Muscle of arm (tissue), 12 donors: Measurements from ENCODE around the gene EXPH5. TPM values are rescaled to one million over a fixed set of nuclear protein-coding genes. Genes with fewer than 3 reads are reported as not detected.

Experiments used
- DNase-seq: peaks from one replicate; pipeline ENCODE4 v3.0.0-alpha.2; 2013
- polyA plus RNA-seq, 12 donors: library from polyadenylated mRNA; unstranded; fragments of 120-200 nt; gene quantifications; one replicate each; pipeline ENCODE4 v1.2.1, GENCODE V29; 2013; ENCODE audit not compliant: insufficient read length in 12 of 12

Gene EXPH5
- polyA plus RNA-seq, 12 donors: 0.33 to 6.5 (median 0.88) TPM; not detected in 1

GRCh38 chr11:108472681-108473080 lies 120.9 kb downstream of the EXPH5 start:
- DNase-seq: no peak

DNA sequence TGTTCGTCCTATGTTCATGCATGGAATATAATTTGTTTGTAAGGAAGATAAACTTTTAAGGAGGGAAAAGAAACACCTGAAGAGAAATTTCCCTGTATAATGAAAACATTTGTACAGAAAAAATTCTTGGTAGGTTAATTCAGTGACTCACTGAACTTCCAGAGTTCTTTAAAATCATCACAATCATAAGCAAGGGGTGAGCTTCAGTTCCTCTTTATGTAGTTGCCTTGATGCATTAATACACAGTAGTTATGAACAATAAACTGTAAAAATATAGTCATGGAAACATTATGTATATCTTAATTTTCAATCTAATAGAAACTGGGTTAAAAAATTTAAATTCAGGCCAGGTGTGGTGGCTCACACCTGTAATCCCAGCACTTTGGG lies 125.1 kb downstream of the EXPH5 start:
- DNase-seq: no peak

DNA sequence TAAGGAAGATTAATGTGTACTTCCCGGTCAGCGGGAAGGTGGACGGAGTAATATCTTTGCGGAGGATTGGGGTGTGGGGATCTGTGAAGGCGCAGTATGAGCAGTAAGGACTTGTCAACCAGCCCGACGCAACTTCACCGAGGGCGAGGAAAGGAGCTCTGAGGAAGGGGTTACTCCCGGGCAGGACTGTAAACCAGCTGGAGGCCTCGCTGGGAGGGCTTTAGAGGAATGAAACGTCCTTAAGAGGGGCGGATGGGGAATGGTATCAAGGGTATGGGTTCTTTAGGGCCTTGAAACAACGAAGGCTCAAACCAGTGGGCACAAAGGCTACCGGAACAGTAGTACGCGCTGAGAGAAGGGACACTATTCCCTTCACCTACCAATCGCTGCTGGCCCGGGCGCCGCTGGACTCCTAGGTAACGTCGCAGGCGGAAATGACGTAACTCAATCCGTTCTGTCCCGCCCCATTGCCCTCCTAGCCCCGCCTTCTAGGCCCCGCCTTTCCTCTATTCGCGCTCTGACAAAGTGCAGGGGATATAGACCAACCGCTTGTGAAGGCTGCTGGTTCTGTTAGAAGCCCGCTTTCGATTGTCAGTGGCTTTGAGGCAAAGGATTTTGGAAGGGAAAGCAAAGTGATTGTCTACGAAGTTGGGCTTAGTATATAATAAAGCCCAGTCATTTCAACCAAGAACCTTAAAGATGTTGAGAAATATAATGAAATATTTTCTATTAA lies 126.3 kb downstream of the EXPH5 start, which contains the start of gene C11orf65:
C11orf65 (minus strand) TSS at position 439 of the 733 bp plus-strand sequence. CDS start 5,970 bp downstream, outside the sequence.
- DNase-seq: peak; percentile 98

- no peak for DNase-seq
These were observed 127.2 kb downstream of the EXPH5 start for GRCh38 chr11:108466405-108466804.

Other genes with a start within 250 kb of the EXPH5 start
- gene C11orf65, start 126.2 kb downstream of the EXPH5 start, polyA plus RNA-seq: 1 to 10 TPM in 3 of 12 donors, under 1 TPM in 7, not detected in 2; 0.39 to 2.1 (median 0.74) TPM
- 100 to 1,000 TPM in 1 of 12 donors, 10 to 100 TPM in 10, not detected in 1; 49.4 to 108 (median 56.5) TPM for gene POGLUT3, start 95.4 kb downstream of the EXPH5 start, polyA plus RNA-seq
- 10 to 100 TPM in 11 of 12 donors, not detected in 1; 21.3 to 41.7 (median 24.5) TPM for gene DDX10, start 71.3 kb upstream of the EXPH5 start, polyA plus RNA-seq